Renal pelvis (tissue), 4 donors: ENCODE data around the gene SAE1. TPM values are rescaled to one million over a fixed set of nuclear protein-coding genes. Genes with fewer than 3 reads are reported as not detected.

Source experiments
- DNase-seq: peaks from one replicate; pipeline ENCODE4 v3.0.0-alpha.2; 2013
- polyA plus RNA-seq, 3 donors: library from polyadenylated mRNA; unstranded; fragments of 120-200 nt; gene quantifications; one replicate each; pipeline ENCODE4 v1.2.1, GENCODE V29; 2013; ENCODE audit not compliant: insufficient read length in 3 of 3

The SAE1 gene
- polyA plus RNA-seq, 3 donors = 111 to 136 (median 112) TPM

GRCh38 chr19:47258895-47259555, 128.4 kb downstream of the SAE1 start:
- no peak for DNase-seq

Other genes with a start within 250 kb of the SAE1 start
- gene NPAS1, start 111.0 kb upstream of the SAE1 start, polyA plus RNA-seq = 1 to 10 TPM; 2.3 to 3.3 (median 2.6) TPM
- gene TMEM160, start 82.2 kb upstream of the SAE1 start, polyA plus RNA-seq = 10 to 100 TPM; 12.4 to 21.1 (median 15.6) TPM
- 10 to 100 TPM; 36.5 to 39.4 (median 39.1) TPM for gene ZC3H4, start 17.1 kb upstream of the SAE1 start, polyA plus RNA-seq
- 1 to 10 TPM; 1.9 to 2.5 (median 2.4) TPM for gene BBC3, start 100.4 kb downstream of the SAE1 start, polyA plus RNA-seq
- gene CCDC9, start 125.7 kb downstream of the SAE1 start, polyA plus RNA-seq = 10 to 100 TPM; 25.8 to 30.2 (median 26.0) TPM
- 10 to 100 TPM in 2 of 3 donors, 1 to 10 TPM in 1; 8.4 to 12.4 (median 11.1) TPM for gene INAFM1, start 144.1 kb downstream of the SAE1 start, polyA plus RNA-seq
- gene C5AR1, start 179.0 kb downstream of the SAE1 start, polyA plus RNA-seq = 1 to 10 TPM; 2.9 to 7.4 (median 7.1) TPM
- under 1 TPM; 0.28 to 0.47 (median 0.35) TPM for gene C5AR2, start 201.3 kb downstream of the SAE1 start, polyA plus RNA-seq
- 10 to 100 TPM; 18.3 to 20.4 (median 18.4) TPM for gene DHX34, start 218.5 kb downstream of the SAE1 start, polyA plus RNA-seq